NCI-H2196 (cell line): Measurements from ENCODE around the gene RPL9.
"Not testable (repeated sequence)": the region's sequence is repeated elsewhere in the genome, so short reads cannot be mapped to it uniquely, and the experiment has no call there.

Experiments
- DNase-seq: peaks from one replicate; lab custom pipeline; 2025; ENCODE audit not compliant: unreplicated experiment; lab: John Stamatoyannopoulos, UW

RPL9 gene

GRCh38 chr4:39427520-39428114 lies 31.1 kb downstream of the RPL9 start:
- no peak for DNase-seq

GRCh38 chr4:39426728-39427127 lies 32.0 kb downstream of the RPL9 start:
- no peak for DNase-seq

DNA sequence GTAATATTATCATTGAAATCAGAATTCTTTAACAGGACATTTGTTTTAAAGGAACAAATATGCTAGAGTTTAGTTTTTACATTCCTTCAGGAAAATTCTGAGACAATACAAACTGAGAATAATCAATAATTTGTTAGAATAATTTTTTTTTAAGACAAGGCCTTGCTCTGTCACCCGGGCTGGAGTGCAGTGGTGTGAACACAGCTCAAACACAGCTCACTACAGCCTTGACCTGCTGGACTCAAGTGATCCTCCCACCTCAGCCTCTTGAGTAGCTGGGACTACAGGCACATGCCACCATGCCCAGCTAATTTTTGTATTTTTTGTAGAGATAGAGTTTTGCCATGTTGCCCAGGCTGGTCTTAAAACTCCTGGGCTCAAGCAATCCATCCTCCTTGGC lies 33.4 kb downstream of the RPL9 start:
- DNase-seq, result not testable (repeated sequence)

DNA sequence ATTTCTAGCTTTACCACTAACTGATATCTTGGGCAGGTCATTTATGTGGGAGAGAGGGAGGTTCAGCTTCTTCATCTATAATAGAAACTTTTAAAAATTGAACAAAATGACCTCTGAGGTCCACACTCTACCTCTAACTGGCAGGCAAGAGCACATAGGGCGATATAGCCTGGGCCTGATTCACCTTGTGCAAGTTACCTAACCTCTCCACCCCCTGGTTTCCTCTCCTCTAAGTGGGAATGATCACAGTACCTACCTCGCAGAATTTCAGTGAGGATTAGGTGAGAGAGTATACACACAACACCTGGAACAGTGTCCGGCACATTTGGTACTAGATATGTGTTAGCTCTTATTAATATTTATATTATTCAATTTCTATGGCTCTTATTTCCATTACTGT lies 36.5 kb downstream of the RPL9 start:
- DNase-seq, result no peak

DNA sequence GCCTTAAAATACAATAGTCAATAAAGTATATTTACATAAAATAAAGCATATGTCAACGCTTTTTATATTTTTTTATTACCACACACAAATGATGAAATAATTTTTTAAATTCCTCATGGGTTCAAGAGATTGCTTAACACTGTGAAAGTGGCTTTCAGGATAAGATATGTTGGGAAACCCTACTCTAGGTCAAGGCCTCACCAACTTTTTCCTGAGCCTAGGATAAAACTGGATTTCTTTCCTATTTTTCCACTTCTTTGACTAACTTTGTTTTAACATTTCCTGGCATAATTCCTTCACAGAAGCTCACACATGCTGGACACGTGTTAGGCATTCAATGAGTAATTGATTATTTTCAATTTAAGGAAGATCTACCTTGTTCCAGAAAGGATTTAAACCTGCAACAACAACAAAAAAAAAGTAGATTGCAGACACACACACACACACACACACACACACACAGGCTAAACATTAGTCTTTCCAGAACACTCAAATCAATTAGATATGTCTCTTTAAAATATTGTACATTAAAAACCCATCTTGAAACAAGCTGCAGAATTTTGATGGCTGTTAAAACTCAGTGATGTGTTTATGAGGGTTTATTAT lies 42.9 kb downstream of the RPL9 start:
- DNase-seq, result no peak

GRCh38 chr4:39411561-39411960 lies 47.2 kb downstream of the RPL9 start:
- not testable (repeated sequence) for DNase-seq

GRCh38 chr4:39410415-39410814 lies 48.3 kb downstream of the RPL9 start:
- no peak for DNase-seq

DNA sequence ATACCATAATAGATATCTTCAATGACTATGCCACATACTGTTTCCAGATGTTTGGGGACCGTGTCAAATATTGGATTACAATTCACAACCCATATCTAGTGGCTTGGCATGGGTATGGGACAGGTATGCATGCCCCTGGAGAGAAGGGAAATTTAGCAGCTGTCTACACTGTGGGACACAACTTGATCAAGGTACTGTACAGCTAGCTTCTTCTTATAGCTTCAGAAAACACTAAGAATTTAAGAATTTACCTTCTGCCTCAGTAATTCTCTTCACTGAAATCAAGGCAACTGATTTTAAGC lies 51.2 kb downstream of the RPL9 start:
- DNase-seq, result no peak

GRCh38 chr4:39406763-39407583 lies 51.7 kb downstream of the RPL9 start, which contains the start of gene KLB:
Gene KLB, plus strand, starts transcription at chr4:39406930. Its CDS starts 20 bp downstream, at chr4:39406950.
- no peak for DNase-seq
